HepG2 (cell line): ENCODE measurements around the gene LRRC8E.

ENCODE experiments used
- MTA3 ChIP-seq: sonication (generic); formaldehyde crosslinking; IDR thresholded peaks from 2 replicates; pipeline ENCODE4 v1.4.0; 2020; ENCODE audit warnings: missing genetic modification reagents
- POLR2AphosphoS5 ChIP-seq: IDR thresholded peaks from 2 replicates; pipeline ENCODE4 v1.6.1; 2012; ENCODE audit warnings: low read depth, low read length
- SP2 ChIP-seq: sonication (generic); formaldehyde crosslinking; IDR thresholded peaks from 2 replicates; pipeline ENCODE4 v1.5.1; 2020; ENCODE audit warnings: mild to moderate bottlenecking, missing genetic modification reagents
- TCF7 ChIP-seq: sonication (generic); IDR thresholded peaks from 2 replicates; pipeline ENCODE4 v1.6.1; 2016; ENCODE audit warnings: antibody characterized with exemption, low read depth
- ZNF253 ChIP-seq: sonication (generic); formaldehyde crosslinking; IDR thresholded peaks from 2 replicates; pipeline ENCODE4 v1.8.0; 2022; ENCODE audit warnings: mild to moderate bottlenecking, missing genetic modification reagents, borderline replicate concordance

- no peak for TF ChIP-seq ZNF253 (CRISPR knock-in tag)
- TF ChIP-seq TCF7, result no peak
- TF ChIP-seq SP2 (CRISPR knock-in tag), result no peak
- no peak for TF ChIP-seq POLR2AphosphoS5
- TF ChIP-seq MTA3 (CRISPR knock-in tag), result no peak
Measured at GRCh38 chr19:7843521-7843920, 44.8 kb upstream of the LRRC8E start.
